HepG2 (cell line): ENCODE results near the gene GNA12. TPM values are rescaled to one million over a fixed set of nuclear protein-coding genes. Genes with fewer than 3 reads are reported as not detected.

Experiments used
- BCL3 ChIP-seq: sonication (generic); formaldehyde crosslinking; IDR thresholded peaks from 2 replicates; pipeline ENCODE4 v1.5.1; 2020; ENCODE audit warnings: mild to moderate bottlenecking, missing genetic modification reagents, moderate library complexity
- CCAR2 ChIP-seq: fragments of 200-400 bp; formaldehyde crosslinking; optimal IDR thresholded peaks from 2 replicates; pipeline ENCODE3; 2018; ENCODE audit warnings: low read depth, mild to moderate bottlenecking, low read length, moderate library complexity
- ETV5 ChIP-seq: IDR thresholded peaks from 2 replicates; pipeline ENCODE4 v1.6.1; 2018; ENCODE audit warnings: missing biosample characterization, missing genetic modification reagents, inconsistent platforms, borderline replicate concordance
- FOXK1 ChIP-seq: sonication (generic); formaldehyde crosslinking; IDR thresholded peaks from 2 replicates; pipeline ENCODE4 v1.4.0; 2020; ENCODE audit warnings: low read depth, missing genetic modification reagents, borderline replicate concordance
- HMGXB3 ChIP-seq: sonication (generic); formaldehyde crosslinking; IDR thresholded peaks from 2 replicates; pipeline ENCODE4 v1.4.0; 2020; ENCODE audit warnings: missing genetic modification reagents, borderline replicate concordance
- LCORL ChIP-seq, 2 experiments: fragments of 450-650 bp in 1 of 2; sonication (generic) in 1 of 2; formaldehyde crosslinking in 1 of 2; IDR thresholded peaks; 2 replicates each; pipeline versions ENCODE4 v1.5.0 to v1.6.1; 2017 to 2020; ENCODE audit warnings: antibody characterized with exemption in 1 of 2, missing genetic modification reagents in 1 of 2
- MED8 ChIP-seq: sonication (generic); formaldehyde crosslinking; IDR thresholded peaks from 2 replicates; pipeline ENCODE4 v1.8.1; 2023; ENCODE audit warnings: mild to moderate bottlenecking, missing genetic modification reagents; ENCODE audit not compliant: insufficient replicate concordance
- REST ChIP-seq, 2 experiments: IDR thresholded peaks; 2 replicates each; pipeline ENCODE4 v1.6.1; 2011 to 2012; ENCODE audit warnings: low read length in 2 of 2, borderline replicate concordance in 1 of 2, low read depth in 1 of 2, mild to moderate bottlenecking in 1 of 2, moderate library complexity in 1 of 2
- SRSF4 ChIP-seq: fragments of 200-400 bp; formaldehyde crosslinking; IDR thresholded peaks from one replicate; pipeline ENCODE4 v1.6.1; 2018; ENCODE audit warnings: mild to moderate bottlenecking, low read depth, low read length, moderate library complexity; ENCODE audit not compliant: poor library complexity, severe bottlenecking
- TRAFD1 ChIP-seq: sonication (generic); formaldehyde crosslinking; IDR thresholded peaks from 2 replicates; pipeline ENCODE4 v1.5.1; 2020; ENCODE audit warnings: missing genetic modification reagents, mild to moderate bottlenecking, borderline replicate concordance
- ZBTB25 ChIP-seq: IDR thresholded peaks from 2 replicates; pipeline ENCODE4 v1.6.1; 2018; ENCODE audit warnings: missing genetic modification reagents
- ZNF839 ChIP-seq: sonication (generic); formaldehyde crosslinking; IDR thresholded peaks from 2 replicates; pipeline ENCODE4 v1.4.0; 2020; ENCODE audit warnings: missing genetic modification reagents, mild to moderate bottlenecking, borderline replicate concordance
- ZSCAN20 ChIP-seq: sonication (generic); formaldehyde crosslinking; IDR thresholded peaks from 2 replicates; pipeline ENCODE4 v1.4.0; 2020; ENCODE audit warnings: missing genetic modification reagents, mild to moderate bottlenecking, borderline replicate concordance
- polyA plus RNA-seq, 8 experiments: library from polyadenylated mRNA; depleted of rRNA in 3 of 8; stranded (reverse) in 7 of 8; unstranded in 1 of 8; fragments of >200 nt; fragmentation: Illumina TruSeq in 4 of 8; extraction: Trizol in 4 of 8; gene quantifications; 2 replicates each; pipeline versions ENCODE4 v1.2.1 to v1.2.3, GENCODE V29; 2011 to 2016; ENCODE audit warnings: low read depth in 4 of 8, missing spikeins in 1 of 8, mixed read lengths in 1 of 8; ENCODE audit not compliant: insufficient read depth in 1 of 8
- total RNA-seq, 5 experiments: library from RNA; depleted of rRNA; stranded (reverse); fragments of >200 nt; fragmentation: Illumina TruSeq; extraction: Trizol; gene quantifications; 2 replicates each; pipeline ENCODE4 v1.2.3, GENCODE V29; 2016; ENCODE audit warnings: low read depth in 1 of 5

GNA12 gene
- total and polyA plus RNA-seq, 2 of the 13 experiments (the other 11 are each of a cell fraction or from before 2014, with no cell fraction given), result 16.2 to 50.9 TPM

GRCh38 chr7:2811476-2812113 lies 32.5 kb downstream of the GNA12 start (continued):
- TF ChIP-seq REST (IDR thresholded peaks at IDR 0.05; ENCODE audit: borderline replicate concordance in 1 of 2, low read depth in 1 of 2, low read length in 2 of 2), result peak in 1 of 2 experiments; percentile 70; a peak in 3 of 4 replicates
- no peak for TF ChIP-seq BCL3 (CRISPR knock-in tag)
- no peak for TF ChIP-seq FOXK1 (CRISPR knock-in tag)
- TF ChIP-seq LCORL (IDR thresholded peaks at IDR 0.05), result no peak
- no peak for TF ChIP-seq LCORL (CRISPR knock-in tag; IDR thresholded peaks at IDR 0.05)
- 0 out of 2 replicates have a peak, but pooled peaks have one; percentile 24 for TF ChIP-seq ZBTB25 (CRISPR knock-in tag)
- no peak for TF ChIP-seq HMGXB3
- TF ChIP-seq ETV5, result 0 out of 2 replicates have a peak, but pooled peaks have one; percentile 27
- no peak for TF ChIP-seq CCAR2
- TF ChIP-seq SRSF4, result no peak
- no peak for TF ChIP-seq ZNF839
- TF ChIP-seq MED8, result no peak
- no peak for TF ChIP-seq ZSCAN20 (CRISPR knock-in tag)
- no peak for TF ChIP-seq TRAFD1 (CRISPR knock-in tag)
